GM18873 (cell line): ENCODE measurements around the gene C1orf159.

Experiments used
- ATAC-seq: cut with Tn5 transposase; IDR thresholded peaks from one replicate; pipeline ENCODE4 v1.9.1; 2021; ENCODE audit warnings: mild to moderate bottlenecking, moderate library complexity, moderate number of reproducible peaks; ENCODE audit not compliant: unreplicated experiment, low FRiP score

Gene C1orf159

GRCh38 chr1:1043921-1044320, 72.0 kb downstream of the C1orf159 start:
- ATAC-seq, result no peak

GRCh38 chr1:1043411-1043810, 72.5 kb downstream of the C1orf159 start:
- ATAC-seq, result no peak

DNA sequence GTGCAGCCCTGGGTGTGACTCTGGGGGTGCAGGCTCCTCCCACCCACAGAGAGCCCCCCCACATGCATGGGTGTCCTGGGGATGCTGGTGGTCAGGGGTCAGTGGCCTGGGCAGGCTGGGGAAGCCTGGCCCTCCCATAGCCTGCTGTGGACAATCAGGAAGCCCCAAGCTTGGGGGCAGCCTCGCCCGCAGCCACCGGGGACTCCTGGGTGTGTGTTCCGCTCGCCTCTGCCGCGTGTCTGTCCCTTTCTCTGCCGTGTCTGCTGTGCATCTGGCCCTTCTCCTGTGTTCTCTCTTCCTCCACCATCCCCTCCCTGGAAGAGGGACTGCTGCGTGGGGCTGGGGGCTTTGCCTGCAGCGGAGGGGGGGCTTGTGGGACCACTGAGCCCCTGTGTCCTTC, 73.1 kb downstream of the C1orf159 start:
- no peak for ATAC-seq

DNA sequence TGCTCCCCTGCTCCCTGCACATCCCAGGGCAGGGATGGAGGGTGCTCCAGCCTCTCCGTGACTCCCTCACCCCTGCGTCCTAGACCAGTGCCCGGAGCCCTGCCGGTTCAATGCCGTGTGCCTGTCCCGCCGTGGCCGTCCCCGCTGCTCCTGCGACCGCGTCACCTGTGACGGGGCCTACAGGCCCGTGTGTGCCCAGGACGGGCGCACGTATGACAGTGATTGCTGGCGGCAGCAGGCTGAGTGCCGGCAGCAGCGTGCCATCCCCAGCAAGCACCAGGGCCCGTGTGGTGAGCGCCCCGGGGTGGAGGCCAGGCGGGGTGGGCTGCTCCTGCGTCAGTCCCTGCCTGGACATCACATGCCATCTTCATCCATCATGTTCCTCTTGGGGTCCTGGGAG, 74.0 kb downstream of the C1orf159 start:
- no peak for ATAC-seq

DNA sequence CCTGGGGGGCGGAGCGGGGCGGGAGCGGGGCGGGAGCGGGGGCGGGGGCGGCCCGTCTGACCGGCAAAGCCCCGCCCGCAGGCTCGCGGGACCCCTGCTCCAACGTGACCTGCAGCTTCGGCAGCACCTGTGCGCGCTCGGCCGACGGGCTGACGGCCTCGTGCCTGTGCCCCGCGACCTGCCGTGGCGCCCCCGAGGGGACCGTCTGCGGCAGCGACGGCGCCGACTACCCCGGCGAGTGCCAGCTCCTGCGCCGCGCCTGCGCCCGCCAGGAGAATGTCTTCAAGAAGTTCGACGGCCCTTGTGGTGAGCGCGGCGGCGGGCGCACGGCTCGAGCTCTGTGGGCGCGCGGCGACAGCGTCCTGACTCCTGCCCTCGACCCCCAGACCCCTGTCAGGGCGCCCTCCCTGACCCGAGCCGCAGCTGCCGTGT, 74.8 kb downstream of the C1orf159 start:
- ATAC-seq, result no peak

GRCh38 chr1:1040004-1040991, 75.6 kb downstream of the C1orf159 start:
- ATAC-seq, result no peak

GRCh38 chr1:1039145-1039910, 76.6 kb downstream of the C1orf159 start:
- ATAC-seq, result no peak

GRCh38 chr1:1038694-1039093, 77.2 kb downstream of the C1orf159 start:
- no peak for ATAC-seq

DNA sequence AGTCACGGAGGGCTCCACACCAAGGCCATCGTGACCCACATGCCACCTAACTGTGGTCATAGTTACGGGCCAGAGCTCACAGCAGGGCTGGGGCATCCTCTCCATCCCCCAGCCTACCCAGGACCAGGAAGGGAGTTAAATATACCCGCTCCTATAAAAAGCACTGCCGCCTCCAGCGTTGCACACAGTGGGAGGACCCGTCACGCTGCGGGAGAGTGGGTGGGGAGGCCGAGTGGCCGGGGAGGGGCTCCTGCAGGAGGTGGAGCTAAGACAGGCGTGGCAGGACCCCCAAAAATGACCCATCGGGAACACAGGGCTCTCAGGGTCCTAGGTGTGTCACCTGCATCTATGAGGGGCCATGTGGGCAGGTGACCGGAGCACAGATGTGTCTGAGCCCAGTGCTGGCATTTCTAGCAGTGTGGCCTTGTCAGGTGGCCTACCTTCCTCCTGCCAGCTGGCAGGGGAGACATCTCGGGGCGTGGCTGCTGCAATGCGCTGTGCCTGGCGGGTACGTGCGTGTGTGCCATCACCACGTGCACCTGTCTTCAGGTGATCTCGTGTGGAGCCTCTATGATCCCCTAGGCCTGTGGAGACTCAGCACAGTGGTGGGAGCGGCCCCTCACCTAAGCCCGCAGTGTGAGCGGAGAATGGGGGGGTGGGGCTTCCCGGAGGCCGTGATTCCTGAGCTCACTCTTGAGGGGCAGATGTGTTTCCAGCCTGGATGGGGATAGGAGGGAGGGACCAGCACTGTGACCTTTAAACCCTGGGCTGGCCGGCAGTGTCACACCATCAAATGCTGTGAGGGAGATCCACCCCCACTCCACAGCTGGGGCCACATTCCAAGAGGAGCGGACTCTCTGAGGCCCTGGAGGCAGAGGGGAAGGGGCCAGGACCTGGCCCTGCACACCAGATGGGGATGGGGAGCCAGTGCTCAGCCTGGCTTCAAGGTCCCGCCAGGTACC, 78.2 kb downstream of the C1orf159 start:
- no peak for ATAC-seq

- no peak for ATAC-seq
Observed at GRCh38 chr1:1035291-1035943, 80.5 kb downstream of the C1orf159 start.

DNA sequence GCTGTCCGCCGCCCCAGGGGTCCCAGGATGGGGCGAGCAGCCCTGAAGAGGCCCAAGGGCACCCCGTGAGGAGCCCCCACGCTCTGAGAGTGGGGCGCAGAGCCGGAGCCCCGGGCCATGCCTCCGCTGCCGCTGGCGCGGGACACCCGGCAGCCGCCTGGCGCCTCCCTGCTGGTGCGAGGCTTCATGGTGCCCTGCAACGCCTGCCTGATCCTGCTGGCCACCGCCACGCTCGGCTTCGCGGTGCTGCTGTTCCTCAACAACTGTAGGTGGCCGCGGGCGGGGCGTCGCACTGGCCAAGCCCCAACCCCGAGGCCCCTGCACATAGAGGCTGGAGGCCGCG, 81.5 kb downstream of the C1orf159 start:
- no peak for ATAC-seq

DNA sequence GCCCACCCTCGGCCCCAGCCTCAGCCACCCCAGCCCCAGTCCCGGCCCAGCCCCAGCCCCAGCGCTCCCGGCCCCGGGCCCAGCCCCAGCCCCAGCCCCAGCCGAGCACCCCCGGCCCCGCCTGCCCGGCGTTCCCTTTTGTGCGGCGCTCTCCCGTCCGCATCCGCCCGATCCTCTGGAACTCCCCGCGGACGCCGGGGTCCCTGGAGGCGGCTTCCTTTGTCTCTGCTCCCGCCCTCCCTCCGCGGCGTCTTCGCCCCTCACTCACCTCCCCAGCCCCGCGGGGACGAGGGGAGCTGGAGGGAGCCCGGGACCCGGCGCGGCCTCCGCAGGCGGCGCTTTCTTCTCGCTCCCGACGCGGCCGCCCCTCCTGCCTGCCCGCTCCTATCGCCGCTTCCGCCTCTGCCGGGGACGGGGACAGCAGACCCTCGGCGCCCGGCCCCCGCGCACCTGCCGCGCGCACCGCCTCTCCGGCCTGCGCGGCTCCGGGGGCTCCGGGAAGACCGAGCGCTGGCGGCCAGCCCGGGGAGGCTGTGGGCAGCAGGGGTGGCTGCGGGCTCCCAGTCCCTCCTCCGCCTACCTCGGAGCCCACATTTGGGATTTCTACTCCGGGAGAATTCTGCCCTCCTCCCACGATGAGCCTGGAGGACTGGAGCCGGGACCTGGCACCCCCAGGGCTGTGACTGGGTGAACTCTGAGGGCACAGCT, 82.0 kb downstream of the C1orf159 start:
- no peak for ATAC-seq

- peak; percentile 79 for ATAC-seq
Observed at GRCh38 chr1:1033009-1033587, 82.8 kb downstream of the C1orf159 start.

- no peak for ATAC-seq
Observed at GRCh38 chr1:1032424-1032823, 83.5 kb downstream of the C1orf159 start.
